Measurements from ENCODE around the gene AUTS2. TPM values are rescaled to one million over a fixed set of nuclear protein-coding genes. Genes with fewer than 3 reads are reported as not detected.

The AUTS2 gene
- polyA plus RNA-seq, 3 donors = 0.08 to 0.35 TPM; not detected in 1

DNA sequence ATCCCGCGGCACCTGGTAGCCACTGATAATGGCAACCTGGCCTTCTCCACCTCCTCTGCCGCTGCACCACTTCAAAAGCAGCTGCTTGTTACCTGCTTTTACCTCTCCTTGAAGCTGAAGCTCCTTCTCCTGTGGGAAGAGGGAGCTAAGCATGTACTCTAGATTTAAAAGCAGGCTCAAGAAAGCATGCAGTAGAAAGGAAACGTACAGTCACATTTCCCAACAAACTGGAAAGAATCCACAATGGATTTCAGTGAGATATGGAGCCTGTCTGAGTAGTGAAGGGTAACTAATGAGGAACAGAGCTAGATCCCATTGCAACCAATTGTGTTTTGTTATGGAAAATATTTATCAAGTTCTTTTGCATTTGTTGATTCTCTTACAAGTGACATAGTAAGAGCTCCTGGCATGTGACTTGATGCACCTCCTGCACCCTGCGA lies 1076.3 kb downstream of the AUTS2 start:
- H3K27ac ChIP-seq (ENCODE audit: low read depth in 1 of 2, low read length in 2 of 2) = no peak overlapping the region
- no peak overlapping the region for H2AFZ ChIP-seq (ENCODE audit: insufficient read depth, low read depth, low read length, poor library complexity, severe bottlenecking)
- no peak overlapping the region for H3K4me2 ChIP-seq (replicated peaks; ENCODE audit: extremely low read depth, low read length, poor library complexity, severe bottlenecking)
- Mint-ChIP-seq H3K27ac (no peak overlapping the region), H3K36me3 (no peaks in the 10 kb centered on the region), H3K9me3 (no peaks in the 10 kb centered on the region), H3K27me3 (ENCODE audit: low read depth in 3 of 3) (peaks cover 0 to 2% (median 1%) of the 10 kb centered on the region in 3 donors), H3K4me1 (peaks cover 6% of the 10 kb centered on the region), H3K4me3 (no peak overlapping the region)
- H3K9ac ChIP-seq (ENCODE audit: insufficient read depth, low read length, poor library complexity, severe bottlenecking) = no peak overlapping the region
- H3K79me2 ChIP-seq (ENCODE audit: insufficient read depth, low read length) = no peaks in the 10 kb centered on the region
- no peaks in the 10 kb centered on the region for H3K27me3 ChIP-seq (ENCODE audit: control insufficient read depth in 2 of 2, insufficient read depth in 2 of 2, low read length in 2 of 2)
- intact Hi-C loops (cut with micrococcal nuclease) = no loop called here
- WGBS (ENCODE audit: insufficient coverage) = 88% methylated on average over 3 of the region's 5 CpGs
- TF ChIP-seq, protein P1, sequence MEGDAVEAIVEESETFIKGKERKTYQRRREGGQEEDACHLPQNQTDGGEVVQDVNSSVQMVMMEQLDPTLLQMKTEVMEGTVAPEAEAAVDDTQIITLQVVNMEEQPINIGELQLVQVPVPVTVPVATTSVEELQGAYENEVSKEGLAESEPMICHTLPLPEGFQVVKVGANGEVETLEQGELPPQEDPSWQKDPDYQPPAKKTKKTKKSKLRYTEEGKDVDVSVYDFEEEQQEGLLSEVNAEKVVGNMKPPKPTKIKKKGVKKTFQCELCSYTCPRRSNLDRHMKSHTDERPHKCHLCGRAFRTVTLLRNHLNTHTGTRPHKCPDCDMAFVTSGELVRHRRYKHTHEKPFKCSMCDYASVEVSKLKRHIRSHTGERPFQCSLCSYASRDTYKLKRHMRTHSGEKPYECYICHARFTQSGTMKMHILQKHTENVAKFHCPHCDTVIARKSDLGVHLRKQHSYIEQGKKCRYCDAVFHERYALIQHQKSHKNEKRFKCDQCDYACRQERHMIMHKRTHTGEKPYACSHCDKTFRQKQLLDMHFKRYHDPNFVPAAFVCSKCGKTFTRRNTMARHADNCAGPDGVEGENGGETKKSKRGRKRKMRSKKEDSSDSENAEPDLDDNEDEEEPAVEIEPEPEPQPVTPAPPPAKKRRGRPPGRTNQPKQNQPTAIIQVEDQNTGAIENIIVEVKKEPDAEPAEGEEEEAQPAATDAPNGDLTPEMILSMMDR (IDR thresholded peaks at IDR 0.05) = no peak
- no peak overlapping the region for H3K4me3 ChIP-seq (replicated peaks in 1 of 3; ENCODE audit: low read depth in 2 of 3, low read length in 3 of 3)
- H4K20me1 ChIP-seq (ENCODE audit: insufficient read depth, low read length) = no peaks in the 10 kb centered on the region
- no peaks in the 10 kb centered on the region for H3K9me3 ChIP-seq (replicated peaks in 1 of 2; ENCODE audit: control insufficient read depth in 1 of 2, insufficient read depth in 1 of 2, low read length in 2 of 2)
- no peak for DNase-seq
- H3K36me3 ChIP-seq (replicated peaks in 1 of 2; ENCODE audit: control insufficient read depth in 1 of 2, insufficient read depth in 2 of 2, low read length in 2 of 2) = no peaks in the 10 kb centered on the region
- H3K4me1 ChIP-seq (ENCODE audit: control insufficient read depth in 1 of 2, insufficient read depth in 2 of 2, low read length in 2 of 2) = peaks cover 0 to 4% of the 10 kb centered on the region in 2 donors

DNA sequence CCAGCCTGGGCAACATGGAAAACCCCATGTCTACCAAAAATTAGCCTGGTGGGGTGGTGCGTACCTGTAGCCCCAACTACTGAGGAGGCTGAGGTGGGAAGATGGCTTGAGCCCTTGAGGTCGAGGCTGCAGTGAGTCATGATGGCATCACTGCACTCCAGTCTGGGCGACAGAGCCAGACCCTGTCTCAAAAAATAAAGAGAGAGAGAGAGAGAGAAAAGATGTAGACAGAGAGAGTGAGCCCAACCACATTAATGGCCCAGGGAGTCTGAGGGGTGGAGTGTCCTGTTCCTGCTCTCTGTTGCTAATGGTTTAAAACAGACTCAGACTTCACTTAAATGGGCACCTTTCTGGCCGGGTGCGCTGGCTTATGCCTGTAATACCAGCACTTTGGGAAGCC lies 1078.0 kb downstream of the AUTS2 start:
- DNase-seq = no peak
- Mint-ChIP-seq H3K36me3 (no peaks in the 10 kb centered on the region), H3K4me3 (no peak overlapping the region), H3K27ac (no peak overlapping the region), H3K9me3 (no peaks in the 10 kb centered on the region), H3K27me3 (ENCODE audit: low read depth in 3 of 3) (peaks cover 0 to 2% (median 1%) of the 10 kb centered on the region in 3 donors), H3K4me1 (peaks cover 7% of the 10 kb centered on the region)
- intact Hi-C loops (cut with micrococcal nuclease) = no loop called here
- Histone ChIP-seq H3K4me2 (replicated peaks; ENCODE audit: extremely low read depth, low read length, poor library complexity, severe bottlenecking) (no peak overlapping the region), H3K36me3 (replicated peaks in 1 of 2; ENCODE audit: control insufficient read depth in 1 of 2, insufficient read depth in 2 of 2, low read length in 2 of 2) (no peaks in the 10 kb centered on the region), H3K27ac (ENCODE audit: low read depth in 1 of 2, low read length in 2 of 2) (no peak overlapping the region), H3K4me1 (ENCODE audit: control insufficient read depth in 1 of 2, insufficient read depth in 2 of 2, low read length in 2 of 2) (peaks cover 0 to 4% of the 10 kb centered on the region in 2 donors), H3K9ac (ENCODE audit: insufficient read depth, low read length, poor library complexity, severe bottlenecking) (no peak overlapping the region), H3K4me3 (replicated peaks in 1 of 3; ENCODE audit: low read depth in 2 of 3, low read length in 3 of 3) (no peak overlapping the region), H3K9me3 (replicated peaks in 1 of 2; ENCODE audit: control insufficient read depth in 1 of 2, insufficient read depth in 1 of 2, low read length in 2 of 2) (no peaks in the 10 kb centered on the region), H4K20me1 (ENCODE audit: insufficient read depth, low read length) (no peaks in the 10 kb centered on the region), H2AFZ (ENCODE audit: insufficient read depth, low read depth, low read length, poor library complexity, severe bottlenecking) (no peak overlapping the region), H3K27me3 (ENCODE audit: control insufficient read depth in 2 of 2, insufficient read depth in 2 of 2, low read length in 2 of 2) (no peaks in the 10 kb centered on the region), H3K79me2 (ENCODE audit: insufficient read depth, low read length) (no peaks in the 10 kb centered on the region)
- WGBS (ENCODE audit: insufficient coverage) = 100% methylated on average over 2 of the region's 5 CpGs
- TF ChIP-seq, protein P1 (IDR thresholded peaks at IDR 0.05) = no peak

Measured in CD14-positive monocyte (primary cell).